Neural cell (in vitro differentiated cells): ENCODE data around the gene IL23R. TPM values are rescaled to one million over a fixed set of nuclear protein-coding genes. Genes with fewer than 3 reads are reported as not detected.

Source experiments
- H2AFZ ChIP-seq: fragments of 200-600, 300-800 bp; sonication (generic), shearing (Covaris generic); 2 replicates; pipeline ENCODE4 v1.6.0; 2014; ENCODE audit warnings: low read depth, mild to moderate bottlenecking, antibody characterized with exemption, low read length, moderate library complexity
- H3F3A ChIP-seq: fragments of 200-600 bp; shearing (Covaris generic); 2 replicates; pipeline ENCODE4 v1.6.1; 2016; ENCODE audit warnings: mild to moderate bottlenecking, moderate library complexity, mixed read lengths, antibody characterized with exemption, low read length; ENCODE audit not compliant: insufficient read depth, poor library complexity, severe bottlenecking
- H3K27ac ChIP-seq: fragments of 200-600, 300-800 bp; sonication (generic), shearing (Covaris generic); 2 replicates; pipeline ENCODE4 v1.5.1; 2014; ENCODE audit warnings: mild to moderate bottlenecking, low read length, moderate library complexity
- H3K27me3 ChIP-seq: fragments of 300-800, 200-600 bp; sonication (generic), shearing (Covaris generic); 2 replicates; pipeline ENCODE4 v1.6.0; 2014; ENCODE audit warnings: mild to moderate bottlenecking, low read depth, low read length, moderate library complexity; ENCODE audit not compliant: insufficient read depth
- H3K36me3 ChIP-seq: fragments of 300-800, 200-600 bp; sonication (generic), shearing (Covaris generic); 2 replicates; pipeline ENCODE4 v1.5.1; 2014; ENCODE audit warnings: mild to moderate bottlenecking, antibody characterized with exemption, low read length, moderate library complexity; ENCODE audit not compliant: insufficient read depth
- H3K4me2 ChIP-seq: fragments of 300-800, 200-600 bp; sonication (generic), shearing (Covaris generic); 2 replicates; pipeline ENCODE4 v1.6.0; 2014; ENCODE audit warnings: mild to moderate bottlenecking, low read length
- H3K4me3 ChIP-seq: fragments of 300-800, 200-600 bp; sonication (generic), shearing (Covaris generic); 2 replicates; pipeline ENCODE4 v1.5.1; 2014; ENCODE audit warnings: mild to moderate bottlenecking, low read length, moderate library complexity
- H3K79me2 ChIP-seq: fragments of 200-600 bp; shearing (Covaris generic); replicated peaks from 2 replicates; pipeline ENCODE4 v1.6.0; 2014; ENCODE audit warnings: mild to moderate bottlenecking, low read length, moderate library complexity; ENCODE audit not compliant: insufficient read depth
- H3K9ac ChIP-seq: fragments of 300-800, 200-600 bp; sonication (generic), shearing (Covaris generic); 2 replicates; pipeline ENCODE4 v1.6.1; 2016; ENCODE audit warnings: mild to moderate bottlenecking, low read length, mixed read lengths
- H3K9me2 ChIP-seq: fragments of 200-600 bp; shearing (Covaris generic); 2 replicates; pipeline ENCODE4 v1.6.1; 2016; ENCODE audit warnings: mild to moderate bottlenecking, low read length, mixed read lengths; ENCODE audit not compliant: insufficient read depth
- H3K9me3 ChIP-seq: fragments of 200-600, 300-800 bp; sonication (generic), shearing (Covaris generic); 2 replicates; pipeline ENCODE4 v1.6.1; 2016; ENCODE audit warnings: mild to moderate bottlenecking, mixed run types, low read length, moderate library complexity, mixed read lengths
- H4K20me1 ChIP-seq: fragments of 200-600 bp; shearing (Covaris generic); 2 replicates; pipeline ENCODE4 v1.6.1; 2016; ENCODE audit warnings: mild to moderate bottlenecking, mixed run types; ENCODE audit not compliant: insufficient read depth
- EP300 ChIP-seq: fragments of 450-650 bp; conservative IDR thresholded peaks from 2 replicates; pipeline ENCODE4 v1.6.1; 2014; ENCODE audit warnings: antibody characterized with exemption, mild to moderate bottlenecking, moderate library complexity; ENCODE audit not compliant: poor library complexity, severe bottlenecking
- EZH2 ChIP-seq: fragments of 200-600, 300-800 bp; shearing (Covaris generic), sonication (generic); IDR thresholded peaks from 2 replicates; pipeline ENCODE4 v1.6.1; 2014; ENCODE audit warnings: antibody characterized with exemption, low read length, borderline replicate concordance, mild to moderate bottlenecking; ENCODE audit not compliant: insufficient read depth, poor library complexity, severe bottlenecking
- MXI1 ChIP-seq: fragments of 450-650 bp; conservative IDR thresholded peaks from 2 replicates; pipeline ENCODE4 v1.6.1; 2014; ENCODE audit warnings: antibody characterized with exemption, mild to moderate bottlenecking; ENCODE audit not compliant: poor library complexity, severe bottlenecking
- POLR2AphosphoS5 ChIP-seq: IDR thresholded peaks from 2 replicates; pipeline ENCODE4 v1.6.1; 2012
- RAD21 ChIP-seq: fragments of 450-650 bp; conservative IDR thresholded peaks from 2 replicates; pipeline ENCODE4 v1.6.1; 2014; ENCODE audit warnings: antibody characterized with exemption, mild to moderate bottlenecking, moderate library complexity
- SMC3 ChIP-seq: fragments of 450-650 bp; conservative IDR thresholded peaks from 2 replicates; pipeline ENCODE4 v1.6.1; 2014; ENCODE audit warnings: antibody characterized with exemption, mild to moderate bottlenecking, moderate library complexity; ENCODE audit not compliant: poor library complexity
- TAF1 ChIP-seq: IDR thresholded peaks from 2 replicates; pipeline ENCODE4 v1.6.1; 2012; ENCODE audit warnings: low read depth
- polyA plus RNA-seq: library from polyadenylated mRNA; depleted of rRNA; stranded (reverse); fragments of >200 nt; gene quantifications from 2 replicates; pipeline ENCODE4 v1.2.3, GENCODE V29; 2014
- TF ChIP-seq, protein P1 (sequence below): IDR thresholded peaks from 2 replicates; pipeline ENCODE4 v1.6.1; 2012; ENCODE audit warnings: borderline replicate concordance
- TF ChIP-seq, protein P2 (sequence below): fragments of 450-650 bp; IDR thresholded peaks from 2 replicates; pipeline ENCODE4 v1.5.1; 2014; ENCODE audit warnings: antibody characterized with exemption, mild to moderate bottlenecking, moderate library complexity; ENCODE audit not compliant: poor library complexity, severe bottlenecking

The IL23R gene
- polyA plus RNA-seq, 1 donor from 2014 or later: not detected

DNA sequence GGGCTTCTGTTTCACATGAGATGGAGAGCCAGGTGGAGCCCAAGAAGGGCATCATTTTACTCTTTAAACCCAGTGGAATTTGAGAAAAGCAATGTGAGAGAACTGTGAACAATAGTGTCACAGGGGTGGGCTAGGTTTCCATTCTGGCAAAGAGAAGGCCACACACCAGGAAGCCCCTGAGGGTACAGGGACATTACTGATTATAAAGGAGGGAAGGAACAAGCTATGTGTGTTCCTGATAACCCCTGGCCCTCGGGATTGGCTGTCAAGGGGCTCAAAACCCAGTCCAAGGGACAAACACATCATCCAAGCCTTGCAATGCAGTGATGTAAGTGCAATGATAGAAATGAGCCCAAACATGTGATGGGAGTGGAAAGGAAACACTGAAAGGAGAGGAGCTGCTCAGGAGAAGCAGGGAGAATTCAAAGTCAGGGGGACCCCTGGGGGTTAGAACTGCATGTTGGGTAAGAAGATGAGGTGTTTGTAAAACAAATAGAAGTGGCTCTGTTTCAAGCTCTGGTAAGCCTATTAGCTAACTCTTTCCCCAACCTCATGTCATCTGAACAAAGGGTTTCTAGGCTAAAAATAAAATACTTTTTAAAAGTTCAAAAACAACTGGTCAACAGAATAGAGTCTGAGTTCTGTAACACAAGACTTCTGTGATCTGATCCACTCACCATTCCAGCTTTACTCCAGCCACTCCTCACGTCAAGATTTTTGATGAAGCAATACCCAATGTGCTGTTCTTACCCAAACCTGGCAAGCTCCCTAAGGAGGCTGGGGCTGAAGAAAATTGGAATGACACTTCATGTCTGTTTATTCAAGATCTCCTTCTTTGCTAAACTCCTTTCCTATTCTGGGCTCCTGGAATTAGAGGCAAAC is 90.3 kb downstream of the IL23R start:
- Histone ChIP-seq H3K4me2 (no peak overlapping the region), H3K9me3 (no peaks in the 10 kb centered on the region)
- TF ChIP-seq SMC3 (no peak), TAF1 (no peak), EZH2 (no peak), EP300 (no peak), MXI1 (no peak), POLR2AphosphoS5 (no peak), RAD21 (no peak)
- TF ChIP-seq, protein P1, sequence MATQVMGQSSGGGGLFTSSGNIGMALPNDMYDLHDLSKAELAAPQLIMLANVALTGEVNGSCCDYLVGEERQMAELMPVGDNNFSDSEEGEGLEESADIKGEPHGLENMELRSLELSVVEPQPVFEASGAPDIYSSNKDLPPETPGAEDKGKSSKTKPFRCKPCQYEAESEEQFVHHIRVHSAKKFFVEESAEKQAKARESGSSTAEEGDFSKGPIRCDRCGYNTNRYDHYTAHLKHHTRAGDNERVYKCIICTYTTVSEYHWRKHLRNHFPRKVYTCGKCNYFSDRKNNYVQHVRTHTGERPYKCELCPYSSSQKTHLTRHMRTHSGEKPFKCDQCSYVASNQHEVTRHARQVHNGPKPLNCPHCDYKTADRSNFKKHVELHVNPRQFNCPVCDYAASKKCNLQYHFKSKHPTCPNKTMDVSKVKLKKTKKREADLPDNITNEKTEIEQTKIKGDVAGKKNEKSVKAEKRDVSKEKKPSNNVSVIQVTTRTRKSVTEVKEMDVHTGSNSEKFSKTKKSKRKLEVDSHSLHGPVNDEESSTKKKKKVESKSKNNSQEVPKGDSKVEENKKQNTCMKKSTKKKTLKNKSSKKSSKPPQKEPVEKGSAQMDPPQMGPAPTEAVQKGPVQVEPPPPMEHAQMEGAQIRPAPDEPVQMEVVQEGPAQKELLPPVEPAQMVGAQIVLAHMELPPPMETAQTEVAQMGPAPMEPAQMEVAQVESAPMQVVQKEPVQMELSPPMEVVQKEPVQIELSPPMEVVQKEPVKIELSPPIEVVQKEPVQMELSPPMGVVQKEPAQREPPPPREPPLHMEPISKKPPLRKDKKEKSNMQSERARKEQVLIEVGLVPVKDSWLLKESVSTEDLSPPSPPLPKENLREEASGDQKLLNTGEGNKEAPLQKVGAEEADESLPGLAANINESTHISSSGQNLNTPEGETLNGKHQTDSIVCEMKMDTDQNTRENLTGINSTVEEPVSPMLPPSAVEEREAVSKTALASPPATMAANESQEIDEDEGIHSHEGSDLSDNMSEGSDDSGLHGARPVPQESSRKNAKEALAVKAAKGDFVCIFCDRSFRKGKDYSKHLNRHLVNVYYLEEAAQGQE: no peak
- TF ChIP-seq, protein P2, sequence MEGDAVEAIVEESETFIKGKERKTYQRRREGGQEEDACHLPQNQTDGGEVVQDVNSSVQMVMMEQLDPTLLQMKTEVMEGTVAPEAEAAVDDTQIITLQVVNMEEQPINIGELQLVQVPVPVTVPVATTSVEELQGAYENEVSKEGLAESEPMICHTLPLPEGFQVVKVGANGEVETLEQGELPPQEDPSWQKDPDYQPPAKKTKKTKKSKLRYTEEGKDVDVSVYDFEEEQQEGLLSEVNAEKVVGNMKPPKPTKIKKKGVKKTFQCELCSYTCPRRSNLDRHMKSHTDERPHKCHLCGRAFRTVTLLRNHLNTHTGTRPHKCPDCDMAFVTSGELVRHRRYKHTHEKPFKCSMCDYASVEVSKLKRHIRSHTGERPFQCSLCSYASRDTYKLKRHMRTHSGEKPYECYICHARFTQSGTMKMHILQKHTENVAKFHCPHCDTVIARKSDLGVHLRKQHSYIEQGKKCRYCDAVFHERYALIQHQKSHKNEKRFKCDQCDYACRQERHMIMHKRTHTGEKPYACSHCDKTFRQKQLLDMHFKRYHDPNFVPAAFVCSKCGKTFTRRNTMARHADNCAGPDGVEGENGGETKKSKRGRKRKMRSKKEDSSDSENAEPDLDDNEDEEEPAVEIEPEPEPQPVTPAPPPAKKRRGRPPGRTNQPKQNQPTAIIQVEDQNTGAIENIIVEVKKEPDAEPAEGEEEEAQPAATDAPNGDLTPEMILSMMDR: no peak

DNA sequence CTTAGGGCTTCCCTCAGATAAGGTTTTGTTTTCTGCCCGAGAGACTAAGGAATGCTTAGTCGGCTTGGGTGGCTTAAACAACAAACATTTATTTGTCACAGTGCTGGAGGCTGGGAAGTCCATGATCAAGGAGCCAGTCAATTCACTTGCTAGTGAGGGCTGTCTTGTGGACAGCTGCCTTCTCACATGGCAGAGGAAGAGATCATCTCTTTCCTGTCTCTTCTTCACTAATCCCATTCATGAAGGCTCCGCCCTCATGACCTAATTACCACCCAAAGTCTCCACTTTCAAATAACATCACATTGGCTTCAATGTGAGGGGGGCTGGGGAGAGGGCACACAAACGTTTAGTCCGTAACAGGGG is 90.9 kb downstream of the IL23R start:
- Histone ChIP-seq H2AFZ (no peak overlapping the region), H3K79me2 (no peaks in the 10 kb centered on the region), H3K9me2 (no peaks in the 10 kb centered on the region), H4K20me1 (no peaks in the 10 kb centered on the region), H3K36me3 (no peaks in the 10 kb centered on the region), H3F3A (no peaks in the 10 kb centered on the region), H3K9ac (no peak overlapping the region), H3K27me3 (no peaks in the 10 kb centered on the region), H3K27ac (no peak overlapping the region), H3K9me3 (no peaks in the 10 kb centered on the region), H3K4me3 (no peak overlapping the region), H3K4me2 (no peak overlapping the region)
- TF ChIP-seq TAF1: no peak
- TF ChIP-seq SMC3: no peak
- TF ChIP-seq, protein P2: no peak
- no peak for TF ChIP-seq MXI1
- no peak for TF ChIP-seq EZH2
- TF ChIP-seq, protein P1: no peak
- TF ChIP-seq RAD21: no peak
- no peak for TF ChIP-seq EP300
- TF ChIP-seq POLR2AphosphoS5: no peak

More for the DNA sequence above, 90.3 kb downstream of the IL23R start:
- Histone ChIP-seq H3K9ac (no peak overlapping the region), H4K20me1 (no peaks in the 10 kb centered on the region), H3K36me3 (no peaks in the 10 kb centered on the region), H3K4me3 (no peak overlapping the region), H3K27me3 (no peaks in the 10 kb centered on the region), H2AFZ (no peak overlapping the region), H3F3A (no peaks in the 10 kb centered on the region), H3K9me2 (no peaks in the 10 kb centered on the region), H3K27ac (no peak overlapping the region), H3K79me2 (no peaks in the 10 kb centered on the region)
